OCI-LY7 (cell line): Measurements from ENCODE around the gene CYP46A1. TPM values are rescaled to one million over a fixed set of nuclear protein-coding genes. Genes with fewer than 3 reads are reported as not detected.
A peak's percentile ranks its signal among the peaks of the same experiment; 100 is the strongest.

ENCODE experiments used
- Bru-seq: library from RNA; stranded (reverse); fragments of 400-500 nt; gene quantifications from one replicate; lab custom pipeline; 2021; lab: Mats Ljungman, UMichigan
- BruChase-seq, 2 experiments: library from RNA; stranded (reverse); fragments of 400-500 nt; gene quantifications; one replicate each; lab custom pipeline; 2021; lab: Mats Ljungman, UMichigan
- BruUV-seq: library from RNA; stranded (reverse); fragments of 400-500 nt; replicated peaks from 2 replicates; lab custom pipeline; 2021; lab: Mats Ljungman, UMichigan
- CTCF ChIA-PET: fragments of 300-600 bp; sonication (Branson Sonifier 250); formaldehyde crosslinking; loops from one replicate; lab custom pipeline; 2022; ENCODE audit warnings: antibody characterized with exemption; ENCODE audit not compliant: unreplicated experiment; lab: Charles Lee
- POLR2A ChIA-PET: fragments of 300-600 bp; sonication (Branson Sonifier 250); formaldehyde crosslinking; loops from one replicate; lab custom pipeline; 2022; ENCODE audit warnings: antibody characterized with exemption; lab: Charles Lee
- DNase-seq: peaks from one replicate; pipeline ENCODE4 v3.0.0-alpha.2; 2015; ENCODE audit warnings: low spot score
- H2AFZ ChIP-seq: fragments of 200-600 bp; sonication (generic), shearing (Covaris generic); 2 replicates; pipeline ENCODE4 v1.6.1; 2014; ENCODE audit warnings: mild to moderate bottlenecking, antibody characterized with exemption, low read length, moderate library complexity
- H3K27ac ChIP-seq: fragments of 200-600 bp; sonication (generic); 2 replicates; pipeline ENCODE4 v1.5.1; 2014; ENCODE audit warnings: mixed run types, low read depth, mild to moderate bottlenecking, moderate library complexity, low read length, inconsistent platforms; ENCODE audit not compliant: poor library complexity, severe bottlenecking
- H3K36me3 ChIP-seq: fragments of 200-600 bp; sonication (generic); 2 replicates; pipeline ENCODE4 v1.6.1; 2014; ENCODE audit warnings: mild to moderate bottlenecking, antibody characterized with exemption, low read length, moderate library complexity, mixed read lengths; ENCODE audit not compliant: insufficient read depth
- H3K4me1 ChIP-seq: fragments of 200-600 bp; sonication (generic); 2 replicates; pipeline ENCODE4 v1.5.1; 2014; ENCODE audit warnings: mild to moderate bottlenecking, low read length; ENCODE audit not compliant: insufficient read depth, poor library complexity, severe bottlenecking
- H3K4me2 ChIP-seq: fragments of 200-600 bp; sonication (generic); 2 replicates; pipeline ENCODE4 v1.6.1; 2014; ENCODE audit warnings: mild to moderate bottlenecking, low read length
- H3K4me3 ChIP-seq: fragments of 200-600 bp; sonication (generic); 2 replicates; pipeline ENCODE4 v1.5.1; 2014; ENCODE audit warnings: mild to moderate bottlenecking, low read depth, low read length; ENCODE audit not compliant: poor library complexity, severe bottlenecking
- H3K79me2 ChIP-seq: fragments of 200-600 bp; sonication (generic); 2 replicates; pipeline ENCODE4 v1.6.1; 2016; ENCODE audit warnings: low read depth, mild to moderate bottlenecking, low read length, moderate library complexity, mixed read lengths; ENCODE audit not compliant: insufficient read depth
- H3K9me2 ChIP-seq: fragments of 200-600 bp; sonication (generic); 2 replicates; pipeline ENCODE4 v1.6.1; 2016; ENCODE audit warnings: mild to moderate bottlenecking, low read length, mixed read lengths; ENCODE audit not compliant: insufficient read depth
- H3K9me3 ChIP-seq: fragments of 200-600 bp; sonication (generic); 2 replicates; pipeline ENCODE4 v1.6.1; 2014; ENCODE audit warnings: mild to moderate bottlenecking, mixed run types, low read length, mixed read lengths
- H4K20me1 ChIP-seq: fragments of 200-600 bp; sonication (generic); 2 replicates; pipeline ENCODE4 v1.6.1; 2014; ENCODE audit warnings: mild to moderate bottlenecking, antibody characterized with exemption, low read length, moderate library complexity, mixed read lengths; ENCODE audit not compliant: insufficient read depth
- EZH2phosphoT487 ChIP-seq: fragments of 200-600 bp; sonication (generic); IDR thresholded peaks from 2 replicates; pipeline ENCODE4 v1.6.1; 2018; ENCODE audit warnings: low read depth, borderline replicate concordance, mild to moderate bottlenecking, mixed run types, antibody characterized with exemption, low read length, moderate library complexity, mixed read lengths
- intact Hi-C: fragments of 100-400 bp; cut with micrococcal nuclease; formaldehyde crosslinking; loops from one replicate; pipeline ENCODE4 v1.10.0; 2022; ENCODE audit not compliant: unreplicated experiment
- long read RNA-seq: library from polyadenylated mRNA; stranded (forward); transcript quantifications from one replicate; pipeline ENCODE4 v2.0.0, GENCODE V29; 2022
- total RNA-seq, 2 experiments: library from RNA; depleted of rRNA in 1 of 2; stranded (reverse); fragments of >200 nt in 1 of 2; shearing (Covaris generic) in 1 of 2; gene quantifications; 2 replicates each; pipeline ENCODE4 v1.2.3, GENCODE V29; 2014 to 2022
- TF ChIP-seq, protein P1 (sequence below): fragments of 200-600 bp; sonication (generic); conservative IDR thresholded peaks from 2 replicates; pipeline ENCODE4 v1.5.1; 2014; ENCODE audit warnings: mild to moderate bottlenecking, antibody characterized with exemption, low read length, moderate library complexity, mixed read lengths

The CYP46A1 gene
- total RNA-seq (2014; rRNA removed; shearing (Covaris generic)) (2.0 and 4.1 TPM in 2 replicates), total RNA-seq (2022) (10.8 and 11.0 TPM in 2 replicates), Bru-seq, nascent RNA (percentile 55 among the genes with signal in this experiment), BruChase-seq, experiment 1, labeled RNA remaining after a 6-hour chase (percentile 61 among the genes with signal in this experiment), BruChase-seq, experiment 2, labeled RNA remaining after a 2-hour chase (percentile 62 among the genes with signal in this experiment)
- long read RNA-seq, partial matches to known transcripts: 5 of 14 reads
- long read RNA-seq, other reads (novel, unspliced or antisense): 8 of 14 reads

DNA sequence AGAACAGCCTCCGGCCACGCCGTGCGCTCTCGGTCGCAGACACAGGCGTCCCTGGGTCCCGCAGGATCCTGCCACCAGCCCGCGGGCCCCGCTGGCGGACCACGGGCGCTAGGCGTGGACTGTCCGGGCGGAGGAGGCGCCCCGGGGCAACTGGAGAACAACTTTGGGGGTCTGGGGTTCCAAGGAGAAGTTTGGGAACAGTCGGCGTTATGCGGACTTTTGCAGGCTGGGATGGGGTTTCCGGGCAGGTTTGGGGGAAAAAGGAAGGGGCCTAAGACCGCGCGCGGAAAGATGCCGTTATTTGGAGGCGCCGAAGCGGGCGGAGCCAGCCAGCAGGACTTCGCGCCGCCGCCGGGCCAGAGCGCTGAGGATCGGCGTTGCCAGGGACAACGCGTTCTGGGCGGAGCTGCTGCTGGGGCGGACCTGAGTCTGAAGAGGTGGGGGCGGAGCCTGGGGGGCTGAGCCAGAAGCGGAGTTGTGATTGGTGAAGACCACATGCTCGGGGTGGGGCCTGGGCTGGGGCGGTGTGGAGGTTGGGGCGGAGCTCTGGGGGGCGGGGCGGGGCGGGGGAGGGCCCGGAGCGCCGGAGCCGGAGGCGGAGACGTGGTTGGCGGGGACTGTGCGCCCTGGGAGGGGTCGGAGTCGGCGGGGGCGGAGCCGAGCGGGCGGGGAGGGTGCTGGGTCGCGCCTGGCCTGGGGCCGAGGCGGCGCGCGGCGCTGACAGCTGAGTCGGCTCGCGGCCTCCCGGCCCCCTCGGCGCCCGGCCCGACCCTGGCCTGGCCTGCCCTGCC lies at the start of gene CYP46A1:
Gene CYP46A1 (plus strand): TSS at position 680 of the 791 bp plus-strand sequence. CDS start 120 bp downstream, outside the sequence.
- TF ChIP-seq EZH2phosphoT487: no peak
- TF ChIP-seq, protein P1, sequence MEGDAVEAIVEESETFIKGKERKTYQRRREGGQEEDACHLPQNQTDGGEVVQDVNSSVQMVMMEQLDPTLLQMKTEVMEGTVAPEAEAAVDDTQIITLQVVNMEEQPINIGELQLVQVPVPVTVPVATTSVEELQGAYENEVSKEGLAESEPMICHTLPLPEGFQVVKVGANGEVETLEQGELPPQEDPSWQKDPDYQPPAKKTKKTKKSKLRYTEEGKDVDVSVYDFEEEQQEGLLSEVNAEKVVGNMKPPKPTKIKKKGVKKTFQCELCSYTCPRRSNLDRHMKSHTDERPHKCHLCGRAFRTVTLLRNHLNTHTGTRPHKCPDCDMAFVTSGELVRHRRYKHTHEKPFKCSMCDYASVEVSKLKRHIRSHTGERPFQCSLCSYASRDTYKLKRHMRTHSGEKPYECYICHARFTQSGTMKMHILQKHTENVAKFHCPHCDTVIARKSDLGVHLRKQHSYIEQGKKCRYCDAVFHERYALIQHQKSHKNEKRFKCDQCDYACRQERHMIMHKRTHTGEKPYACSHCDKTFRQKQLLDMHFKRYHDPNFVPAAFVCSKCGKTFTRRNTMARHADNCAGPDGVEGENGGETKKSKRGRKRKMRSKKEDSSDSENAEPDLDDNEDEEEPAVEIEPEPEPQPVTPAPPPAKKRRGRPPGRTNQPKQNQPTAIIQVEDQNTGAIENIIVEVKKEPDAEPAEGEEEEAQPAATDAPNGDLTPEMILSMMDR: no peak
- no peaks in the 10 kb centered on the region for H3K9me2 ChIP-seq
- H3K36me3 ChIP-seq: no peaks in the 10 kb centered on the region
- ChIA-PET CTCF (interaction anchor here (0.5 to 0.7 kb wide), 9 partner anchors 15 to 677 kb away, joined by 3 to 8 read pairs (median 4); no protein-coding TSS in a partner anchor), POLR2A (interaction anchor here (0.6 to 1.3 kb wide), 7 partner anchors 11 to 215 kb away, joined by 3 to 5 read pairs (median 3); partner anchors contain the start of gene CCNK)
- DNase-seq: peak; percentile 100
- no TSS peak for BruUV-seq
- no peaks in the 10 kb centered on the region for H4K20me1 ChIP-seq
- intact Hi-C loops: loop anchor here (1.0 to 5.0 kb wide), 4 partner anchors 19 to 383 kb away; partner anchors contain the start of genes CCDC85C and EVL
- no peaks in the 10 kb centered on the region for H3K79me2 ChIP-seq
- H3K4me1 ChIP-seq: peaks cover 42% of the 10 kb centered on the region
- no peaks in the 10 kb centered on the region for H3K9me3 ChIP-seq
- H2AFZ ChIP-seq: peak within 1 kb of the TSS; percentile 86
- H3K4me3 ChIP-seq: peak within 1 kb of the TSS; percentile 89
- H3K27ac ChIP-seq: peak within 1 kb of the TSS; percentile 60
- H3K4me2 ChIP-seq: peak within 1 kb of the TSS; percentile 88

DNA sequence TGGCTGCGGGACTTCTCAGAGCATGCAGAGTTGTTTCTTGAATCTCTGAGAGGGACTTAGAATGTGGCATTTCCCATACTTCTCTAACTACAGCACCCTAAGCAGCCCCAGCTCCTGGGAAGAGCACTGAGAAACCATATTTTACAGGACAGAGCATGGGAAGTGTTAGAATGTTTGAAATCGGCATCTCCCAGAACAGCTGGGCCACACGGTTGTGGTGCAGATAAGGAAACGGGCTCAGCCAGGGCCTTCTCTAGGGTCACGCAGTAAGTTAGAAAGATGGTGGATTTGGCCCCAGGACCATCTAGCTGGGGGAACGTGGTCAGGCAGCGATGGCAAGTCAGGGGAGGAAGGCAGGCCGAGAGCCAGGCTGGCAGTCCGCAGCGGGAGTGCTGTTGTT lies 49.7 kb upstream of the CYP46A1 start:
- H2AFZ ChIP-seq: no peak overlapping the region
- TF ChIP-seq, protein P1: no peak
- TF ChIP-seq EZH2phosphoT487: no peak
- H3K27ac ChIP-seq: no peak overlapping the region
- BruUV-seq: no TSS peak
- CTCF ChIA-PET: no interaction called here
- no peaks in the 10 kb centered on the region for H3K79me2 ChIP-seq
- no peak for DNase-seq
- H3K36me3 ChIP-seq: no peaks in the 10 kb centered on the region
- H3K4me1 ChIP-seq: peaks cover 23% of the 10 kb centered on the region
- intact Hi-C loops: no loop called here
- H3K4me3 ChIP-seq: no peak overlapping the region
- POLR2A ChIA-PET: interaction anchor here (0.5 to 0.6 kb wide), 2 partner anchors 31 to 148 kb away, joined by 3 to 6 read pairs; no protein-coding TSS in a partner anchor
- H3K4me2 ChIP-seq: no peak overlapping the region
- no peaks in the 10 kb centered on the region for H3K9me3 ChIP-seq
- no peaks in the 10 kb centered on the region for H4K20me1 ChIP-seq
- H3K9me2 ChIP-seq: no peaks in the 10 kb centered on the region
